ENCODE data around the gene CDH13. TPM values are rescaled to one million over a fixed set of nuclear protein-coding genes. Genes with fewer than 3 reads are reported as not detected.

The CDH13 gene
- total and polyA plus RNA-seq, 9 of the 15 experiments (the other 6 are each of a cell fraction or from before 2014, with no cell fraction given): 0.03 TPM; not detected in 8

DNA sequence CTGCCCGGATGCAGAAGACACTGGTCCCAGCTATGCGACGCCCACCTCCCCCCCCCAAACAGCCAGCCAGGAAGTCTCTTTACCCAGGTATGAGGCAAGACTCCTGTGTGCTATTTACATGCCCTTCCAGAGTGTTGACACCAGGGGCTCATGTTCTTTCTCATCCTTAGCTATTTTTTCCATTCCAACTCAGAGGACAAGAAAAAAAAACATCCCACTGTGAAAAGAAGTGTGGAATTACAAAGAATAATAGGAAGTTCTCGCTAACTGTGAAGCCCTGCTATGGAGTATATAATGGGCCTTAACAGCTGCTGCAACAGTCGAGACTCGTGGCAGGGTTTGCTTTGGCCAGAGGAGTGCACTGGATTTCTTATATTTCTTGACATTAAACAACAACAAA, 584.9 kb downstream of the CDH13 start:
- in situ Hi-C loops (cut with MboI): no loop called here
- TF ChIP-seq TGIF2 (CRISPR knock-in tag; IDR thresholded peaks at IDR 0.05): no peak
- no peak for TF ChIP-seq FOXP1 (CRISPR knock-in tag; IDR thresholded peaks at IDR 0.05)
- no peak for TF ChIP-seq POLR2AphosphoS2 (IDR thresholded peaks at IDR 0.05; ENCODE audit: low read length)
- TF ChIP-seq NELFE (IDR thresholded peaks at IDR 0.05; ENCODE audit: insufficient read depth, insufficient read length): no peak
- TF ChIP-seq, protein P1, sequence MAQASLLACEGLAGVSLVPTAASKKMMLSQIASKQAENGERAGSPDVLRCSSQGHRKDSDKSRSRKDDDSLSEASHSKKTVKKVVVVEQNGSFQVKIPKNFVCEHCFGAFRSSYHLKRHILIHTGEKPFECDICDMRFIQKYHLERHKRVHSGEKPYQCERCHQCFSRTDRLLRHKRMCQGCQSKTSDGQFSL (CRISPR knock-in tag; IDR thresholded peaks at IDR 0.05): no peak
- TF ChIP-seq, protein P1 (tag; IDR thresholded peaks at IDR 0.05): no peak
- TF ChIP-seq SPI1 (IDR thresholded peaks at IDR 0.05; ENCODE audit: borderline replicate concordance, low read depth, low read length): no peak
- TF ChIP-seq ZNF431 (CRISPR knock-in tag; IDR thresholded peaks at IDR 0.05): no peak
- TF ChIP-seq USF2 (CRISPR knock-in tag; IDR thresholded peaks at IDR 0.05): no peak
- TF ChIP-seq MAZ (CRISPR knock-in tag; conservative IDR thresholded peaks at IDR 0.05 in 1 of 2, IDR thresholded peaks at IDR 0.05 in 1 of 2): no peak
- TF ChIP-seq, protein P2, sequence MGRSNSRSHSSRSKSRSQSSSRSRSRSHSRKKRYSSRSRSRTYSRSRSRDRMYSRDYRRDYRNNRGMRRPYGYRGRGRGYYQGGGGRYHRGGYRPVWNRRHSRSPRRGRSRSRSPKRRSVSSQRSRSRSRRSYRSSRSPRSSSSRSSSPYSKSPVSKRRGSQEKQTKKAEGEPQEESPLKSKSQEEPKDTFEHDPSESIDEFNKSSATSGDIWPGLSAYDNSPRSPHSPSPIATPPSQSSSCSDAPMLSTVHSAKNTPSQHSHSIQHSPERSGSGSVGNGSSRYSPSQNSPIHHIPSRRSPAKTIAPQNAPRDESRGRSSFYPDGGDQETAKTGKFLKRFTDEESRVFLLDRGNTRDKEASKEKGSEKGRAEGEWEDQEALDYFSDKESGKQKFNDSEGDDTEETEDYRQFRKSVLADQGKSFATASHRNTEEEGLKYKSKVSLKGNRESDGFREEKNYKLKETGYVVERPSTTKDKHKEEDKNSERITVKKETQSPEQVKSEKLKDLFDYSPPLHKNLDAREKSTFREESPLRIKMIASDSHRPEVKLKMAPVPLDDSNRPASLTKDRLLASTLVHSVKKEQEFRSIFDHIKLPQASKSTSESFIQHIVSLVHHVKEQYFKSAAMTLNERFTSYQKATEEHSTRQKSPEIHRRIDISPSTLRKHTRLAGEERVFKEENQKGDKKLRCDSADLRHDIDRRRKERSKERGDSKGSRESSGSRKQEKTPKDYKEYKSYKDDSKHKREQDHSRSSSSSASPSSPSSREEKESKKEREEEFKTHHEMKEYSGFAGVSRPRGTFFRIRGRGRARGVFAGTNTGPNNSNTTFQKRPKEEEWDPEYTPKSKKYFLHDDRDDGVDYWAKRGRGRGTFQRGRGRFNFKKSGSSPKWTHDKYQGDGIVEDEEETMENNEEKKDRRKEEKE (IDR thresholded peaks at IDR 0.05; ENCODE audit: borderline replicate concordance in 1 of 2, control insufficient read depth in 1 of 2, low read depth in 2 of 2, low read length in 1 of 2): no peak
- TF ChIP-seq, protein P3, sequence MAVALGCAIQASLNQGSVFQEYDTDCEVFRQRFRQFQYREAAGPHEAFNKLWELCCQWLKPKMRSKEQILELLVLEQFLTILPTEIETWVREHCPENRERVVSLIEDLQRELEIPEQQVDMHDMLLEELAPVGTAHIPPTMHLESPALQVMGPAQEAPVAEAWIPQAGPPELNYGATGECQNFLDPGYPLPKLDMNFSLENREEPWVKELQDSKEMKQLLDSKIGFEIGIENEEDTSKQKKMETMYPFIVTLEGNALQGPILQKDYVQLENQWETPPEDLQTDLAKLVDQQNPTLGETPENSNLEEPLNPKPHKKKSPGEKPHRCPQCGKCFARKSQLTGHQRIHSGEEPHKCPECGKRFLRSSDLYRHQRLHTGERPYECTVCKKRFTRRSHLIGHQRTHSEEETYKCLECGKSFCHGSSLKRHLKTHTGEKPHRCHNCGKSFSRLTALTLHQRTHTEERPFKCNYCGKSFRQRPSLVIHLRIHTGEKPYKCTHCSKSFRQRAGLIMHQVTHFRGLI (CRISPR knock-in tag; IDR thresholded peaks at IDR 0.05): no peak
- no peak for TF ChIP-seq THRAP3 (IDR thresholded peaks at IDR 0.05; ENCODE audit: borderline replicate concordance)
- TF ChIP-seq, protein P4, sequence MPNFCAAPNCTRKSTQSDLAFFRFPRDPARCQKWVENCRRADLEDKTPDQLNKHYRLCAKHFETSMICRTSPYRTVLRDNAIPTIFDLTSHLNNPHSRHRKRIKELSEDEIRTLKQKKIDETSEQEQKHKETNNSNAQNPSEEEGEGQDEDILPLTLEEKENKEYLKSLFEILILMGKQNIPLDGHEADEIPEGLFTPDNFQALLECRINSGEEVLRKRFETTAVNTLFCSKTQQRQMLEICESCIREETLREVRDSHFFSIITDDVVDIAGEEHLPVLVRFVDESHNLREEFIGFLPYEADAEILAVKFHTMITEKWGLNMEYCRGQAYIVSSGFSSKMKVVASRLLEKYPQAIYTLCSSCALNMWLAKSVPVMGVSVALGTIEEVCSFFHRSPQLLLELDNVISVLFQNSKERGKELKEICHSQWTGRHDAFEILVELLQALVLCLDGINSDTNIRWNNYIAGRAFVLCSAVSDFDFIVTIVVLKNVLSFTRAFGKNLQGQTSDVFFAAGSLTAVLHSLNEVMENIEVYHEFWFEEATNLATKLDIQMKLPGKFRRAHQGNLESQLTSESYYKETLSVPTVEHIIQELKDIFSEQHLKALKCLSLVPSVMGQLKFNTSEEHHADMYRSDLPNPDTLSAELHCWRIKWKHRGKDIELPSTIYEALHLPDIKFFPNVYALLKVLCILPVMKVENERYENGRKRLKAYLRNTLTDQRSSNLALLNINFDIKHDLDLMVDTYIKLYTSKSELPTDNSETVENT (CRISPR knock-in tag; IDR thresholded peaks at IDR 0.05): no peak

More for the DNA sequence above, 584.9 kb downstream of the CDH13 start:
- FAIRE-seq (no peak), DNase-seq (ENCODE audit: extremely low read depth in 1 of 4, low spot score in 3 of 4) (no peak), ATAC-seq (no peak)
- H3K36me3 ChIP-seq (ENCODE audit: control insufficient read depth, insufficient read depth, low read length): no peaks in the 10 kb centered on the region
- ChIA-PET POLR2A (interaction anchor here (0.5 kb wide), 1 partner anchor 17 kb away, joined by 3 read pairs; no protein-coding TSS in a partner anchor), CTCF (ENCODE audit: low intra/inter-chr PET ratio) (no interaction called here)
- no peak overlapping the region for H3K9ac ChIP-seq (ENCODE audit: insufficient read depth in 1 of 2, low read depth in 2 of 2, low read length in 2 of 2)
- no peak overlapping the region for H3K4me3 ChIP-seq
- no peaks in the 10 kb centered on the region for H3K27me3 ChIP-seq (ENCODE audit: control insufficient read depth in 2 of 2, insufficient read depth in 2 of 2, low read length in 2 of 2)
- no peak overlapping the region for H3K4me2 ChIP-seq (ENCODE audit: insufficient read depth, low read length)
- H2AFZ ChIP-seq (ENCODE audit: low read depth, low read length): no peak overlapping the region
- no peaks in the 10 kb centered on the region for H3K79me2 ChIP-seq (ENCODE audit: control insufficient read depth, insufficient read depth, low read length)
- no TSS peak for BruUV-seq (replicated peaks)
- intact Hi-C loops (cut with micrococcal nuclease): no loop called here
- no peaks in the 10 kb centered on the region for H4K20me1 ChIP-seq (replicated peaks; ENCODE audit: control insufficient read depth, insufficient read depth, low read length)
- no peaks in the 10 kb centered on the region for H3K4me1 ChIP-seq (replicated peaks in 1 of 2; ENCODE audit: control insufficient read depth in 2 of 2, insufficient read depth in 2 of 2, low read length in 2 of 2)
- H3K27ac ChIP-seq (ENCODE audit: extremely low read depth, low read depth, low read length): no peak overlapping the region
- 0% methylated on average over 6 of the region's 6 CpGs for WGBS (ENCODE audit: insufficient coverage, low coverage, missing lambda C conversion rate)
- no peaks in the 10 kb centered on the region for H3K9me3 ChIP-seq (replicated peaks; ENCODE audit: control insufficient read depth, insufficient read depth, low read depth, low read length)
- H3K9me1 ChIP-seq (ENCODE audit: control insufficient read depth, insufficient read depth, low read length): no peaks in the 10 kb centered on the region

Measured in K562 (cell line).